HG02973 (cell line): ENCODE results near the gene TPRA1.
"Not testable (repeated sequence)": the region's sequence is repeated elsewhere in the genome, so short reads cannot be mapped to it uniquely, and the experiment has no call there.

Experiments used
- ATAC-seq: cut with Tn5 transposase; IDR thresholded peaks from one replicate; pipeline ENCODE4 v1.9.1; 2021; ENCODE audit warnings: moderate library complexity; ENCODE audit not compliant: unreplicated experiment

TPRA1 gene

GRCh38 chr3:127539366-127540060 is 51.0 kb downstream of the TPRA1 start:
- ATAC-seq = no peak

- ATAC-seq = no peak
Observed at GRCh38 chr3:127538569-127538968, 52.0 kb downstream of the TPRA1 start.

DNA sequence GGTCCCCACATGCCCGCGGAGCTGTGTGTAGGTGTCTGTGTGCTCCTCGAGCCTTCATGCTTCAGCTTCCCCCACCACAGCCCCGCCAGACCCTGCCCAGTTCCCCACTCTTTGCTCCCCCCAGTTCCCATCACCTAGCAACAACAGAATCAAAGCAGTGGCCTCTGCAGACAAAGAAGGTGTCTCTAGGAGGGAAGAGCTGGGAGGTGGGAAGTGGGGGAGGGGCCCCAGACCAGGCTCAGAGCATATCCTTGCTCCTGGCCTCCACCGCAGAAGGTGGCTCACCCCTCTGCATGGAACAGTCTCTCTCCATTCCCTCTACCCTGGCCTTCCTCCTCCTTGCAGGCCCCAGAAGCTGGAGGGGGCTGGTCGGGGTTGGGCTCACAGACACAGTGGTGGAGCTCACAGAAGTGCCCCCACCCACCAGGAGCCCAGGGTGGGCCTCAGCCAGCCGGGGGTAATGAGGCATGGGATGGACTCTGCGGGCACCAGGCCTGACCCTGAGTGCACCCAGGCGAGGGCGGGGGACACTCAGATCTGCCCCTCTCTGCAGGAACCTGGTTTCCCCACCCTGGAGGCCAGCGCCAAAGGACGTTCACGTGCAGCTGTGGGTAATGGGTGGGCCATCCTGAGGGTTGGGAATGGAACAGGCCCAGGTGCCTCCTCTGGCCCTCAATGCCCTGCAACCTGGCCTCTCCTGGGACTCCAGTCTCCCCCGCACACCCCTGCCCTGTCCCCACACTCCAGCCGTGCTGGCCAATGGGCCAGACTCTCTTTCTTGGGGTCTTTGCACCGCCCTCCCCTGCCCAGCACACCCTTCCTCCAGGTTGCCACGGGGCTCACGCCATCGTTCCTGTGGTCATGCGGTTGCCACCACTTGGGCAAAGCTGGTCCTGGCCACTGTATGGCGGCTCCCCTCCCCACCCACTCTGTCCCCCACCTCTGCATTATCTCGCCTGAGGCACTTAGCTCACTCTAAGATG is 53.4 kb downstream of the TPRA1 start:
- no peak for ATAC-seq

GRCh38 chr3:127535901-127536829 is 54.4 kb downstream of the TPRA1 start:
- ATAC-seq = no peak

GRCh38 chr3:127535106-127535785 is 55.3 kb downstream of the TPRA1 start:
- ATAC-seq = no peak

GRCh38 chr3:127534564-127534963 is 56.0 kb downstream of the TPRA1 start:
- no peak for ATAC-seq

DNA sequence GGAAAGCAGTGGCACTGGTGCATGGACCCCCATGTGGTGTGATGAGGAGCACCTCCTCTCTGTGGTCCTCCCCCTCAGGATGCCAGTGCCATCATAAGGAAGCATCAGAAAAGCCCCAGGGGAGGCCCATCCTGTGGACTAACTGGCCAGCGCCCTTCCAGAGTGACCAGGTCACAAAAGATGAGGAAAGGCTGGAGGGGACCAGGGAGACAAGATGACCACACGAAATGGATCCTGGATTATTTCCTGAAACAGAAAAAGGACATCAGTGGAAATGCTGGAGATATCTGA is 56.4 kb downstream of the TPRA1 start:
- no peak for ATAC-seq

GRCh38 chr3:127532561-127533203 is 57.9 kb downstream of the TPRA1 start:
- ATAC-seq = no peak

GRCh38 chr3:127531821-127532220 is 58.7 kb downstream of the TPRA1 start:
- ATAC-seq = no peak

DNA sequence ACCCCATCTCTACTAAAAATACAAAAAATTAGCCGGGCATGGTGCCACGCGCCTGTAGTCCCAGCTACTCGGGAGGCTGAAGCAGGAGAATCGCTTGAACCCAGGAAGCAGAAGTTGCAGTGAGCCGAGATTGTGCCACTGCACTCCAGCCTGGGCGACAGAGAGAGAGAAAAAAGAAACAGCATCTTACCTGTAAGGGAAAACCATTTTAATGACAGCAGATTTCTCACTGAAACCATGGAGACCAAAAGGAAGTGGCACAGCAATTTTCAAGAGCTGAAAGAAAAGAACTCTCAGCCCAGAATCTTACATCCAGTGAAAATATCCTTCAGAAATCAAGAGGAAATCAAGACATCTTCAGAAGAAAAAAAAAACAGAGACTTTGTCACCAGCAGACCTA is 59.7 kb downstream of the TPRA1 start:
- not testable (repeated sequence) for ATAC-seq

GRCh38 chr3:127529346-127530188 is 61.0 kb downstream of the TPRA1 start:
- ATAC-seq = no peak

GRCh38 chr3:127525373-127525772 is 65.2 kb downstream of the TPRA1 start:
- ATAC-seq = no peak

DNA sequence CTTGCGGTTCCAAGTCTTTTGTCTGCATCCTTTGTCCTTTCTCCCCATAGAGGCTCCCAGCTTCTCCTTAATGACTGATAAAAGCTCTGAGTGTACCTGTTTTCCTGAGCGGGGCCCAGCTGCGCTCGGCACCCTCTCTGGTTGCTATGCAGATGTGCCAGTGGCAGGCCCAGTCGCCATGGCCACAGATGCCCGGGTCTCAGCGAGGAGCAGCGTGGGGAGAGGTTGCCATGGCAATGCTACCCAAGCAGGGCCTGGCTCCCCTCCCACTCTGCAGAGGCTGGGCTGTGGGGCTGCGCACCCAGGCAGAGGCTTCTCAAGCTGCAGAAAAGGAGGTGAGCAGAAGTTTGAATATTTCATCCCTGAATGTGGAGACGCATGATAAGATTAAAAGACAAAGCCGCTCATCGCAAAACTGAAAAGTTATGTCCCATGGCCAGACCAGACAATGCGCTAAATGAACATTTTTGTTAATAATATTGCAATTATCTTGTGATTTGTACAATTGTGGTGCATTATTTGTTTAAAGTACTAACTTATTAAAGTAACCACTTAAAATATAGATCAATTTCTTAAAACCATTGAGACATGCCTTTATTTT is 66.1 kb downstream of the TPRA1 start:
- ATAC-seq = no peak
